ENCODE measurements around the gene HYI. TPM values are rescaled to one million over a fixed set of nuclear protein-coding genes. Genes with fewer than 3 reads are reported as not detected.

Gene HYI
- total and polyA plus RNA-seq, 2 of the 8 experiments (the other 6 are each of a cell fraction or from before 2014, with no cell fraction given): 14.4 to 17.7 TPM

GRCh38 chr1:43455213-43455889, 1.6 kb upstream of the HYI start:
- Histone ChIP-seq H3K9ac (replicated peaks in 1 of 4; ENCODE audit: extremely low read depth in 1 of 4, low read depth in 3 of 4, low read length in 3 of 4) (no peak overlapping the region), H3K4me2 (ENCODE audit: insufficient read depth in 1 of 2, low read depth in 2 of 2, low read length in 2 of 2) (peak overlapping the region in 1 of 2 experiments; percentile 83; a peak in 1 of 4 replicates), H2BK15ac (ENCODE audit: low read length) (peak overlapping the region; percentile 21; the same call in 1 of the 2 replicates), H2AFZ (ENCODE audit: low read length) (no peak overlapping the region), H3K9me3 (ENCODE audit: insufficient read depth in 2 of 2, low read depth in 1 of 2, low read length in 1 of 2) (no peaks in the 10 kb centered on the region), H3K4me3 (ENCODE audit: extremely low read depth in 1 of 4, insufficient read depth in 2 of 4, low read depth in 3 of 4, low read length in 4 of 4) (peak overlapping the region in 1 of 4 experiments; percentile 65; a peak in 1 of 8 replicates), H2AK5ac (ENCODE audit: low read depth, low read length) (no peak overlapping the region), H4K20me1 (replicated peaks in 1 of 2; ENCODE audit: control insufficient read depth in 1 of 2, insufficient read depth in 2 of 2, low read length in 2 of 2) (peaks cover 0 to 2% of the 10 kb centered on the region in 2 experiments), H2BK20ac (ENCODE audit: low read length) (no peak overlapping the region), H4K8ac (ENCODE audit: extremely low read depth, insufficient read depth, low read length) (no peak overlapping the region), H3K27me3 (replicated peaks in 1 of 4; ENCODE audit: control insufficient read depth in 3 of 4, extremely low read depth in 1 of 4, insufficient read depth in 3 of 4, low read length in 3 of 4) (no peaks in the 10 kb centered on the region; a peak in 1 of 7 replicates), H2BK12ac (ENCODE audit: low read depth, low read length) (no peak overlapping the region), H3K79me2 (ENCODE audit: control insufficient read depth in 1 of 2, insufficient read depth in 2 of 2, low read length in 2 of 2) (no peaks in the 10 kb centered on the region; a peak in 1 of 4 replicates), H4K5ac (ENCODE audit: insufficient read length, low read depth, low read length) (no peak overlapping the region), H3K4ac (replicated peaks; ENCODE audit: insufficient read length, low read depth, low read length) (peak overlapping the region; percentile 57), H3K18ac (ENCODE audit: extremely low read depth, low read length) (no peak overlapping the region), H3K36me3 (ENCODE audit: control insufficient read depth in 2 of 4, insufficient read depth in 4 of 4, low read length in 3 of 4) (peaks cover 3 to 10% (median 6%) of the 10 kb centered on the region in 4 experiments; a peak in 5 of 8 replicates), H3K56ac (replicated peaks; ENCODE audit: insufficient read length, low read depth, low read length) (no peak overlapping the region), H2BK5ac (ENCODE audit: low read depth, low read length) (no peak overlapping the region; the same call in 1 of the 2 replicates), H3K27ac (ENCODE audit: low read depth, low read length) (no peak overlapping the region), H4K91ac (replicated peaks; ENCODE audit: insufficient read length, low read length) (no peak overlapping the region), H3K79me1 (ENCODE audit: low read depth, low read length) (no peaks in the 10 kb centered on the region), H3K23me2 (ENCODE audit: low read depth, low read length) (peaks cover 10% of the 10 kb centered on the region; the same call in 1 of the 2 replicates), H3K14ac (ENCODE audit: insufficient read length) (no peak overlapping the region), H3K23ac (ENCODE audit: insufficient read length) (no peak overlapping the region), H3K4me1 (replicated peaks in 1 of 4; ENCODE audit: control insufficient read depth in 3 of 4, insufficient read depth in 4 of 4, low read length in 3 of 4) (peaks cover 3 to 8% (median 4%) of the 10 kb centered on the region in 4 experiments; a peak in 5 of 7 replicates), H2BK120ac (replicated peaks; ENCODE audit: low read depth, low read length) (peak overlapping the region; percentile 86)
- 86% methylated on average over 7 of the region's 7 CpGs; no CpG with 5 or more reads in 1 of the 2 experiments for WGBS, 2 experiments (ENCODE audit: extremely low coverage in 1 of 2, insufficient coverage in 1 of 2, insufficient read length in 1 of 2, insufficient replicate concordance in 2 of 2, low coverage in 1 of 2, low lambda C conversion rate in 2 of 2, missing lambda C conversion rate in 1 of 2)
- no peak for DNase-seq (ENCODE audit: low read depth in 1 of 2, low spot score in 2 of 2)
- ChIA-PET POLR2A (ENCODE audit: partially characterized antibody) (interaction anchor here (1.2 to 3.0 kb wide), 11 partner anchors 8 to 82 kb away, joined by 3 to 22 read pairs (median 4); partner anchors contain the start of gene PTPRF), CTCF (ENCODE audit: partially characterized antibody) (interaction anchor here (1.0 to 2.6 kb wide), 7 partner anchors 8 to 228 kb away, joined by 3 to 10 read pairs (median 4); no protein-coding TSS in a partner anchor)
- no peak for FAIRE-seq
- TF ChIP-seq FOSL1 (IDR thresholded peaks at IDR 0.05; ENCODE audit: insufficient read depth, low read depth, low read length) (no peak), SP2 (IDR thresholded peaks at IDR 0.05; ENCODE audit: low read length) (no peak), SRF (IDR thresholded peaks at IDR 0.05; ENCODE audit: low read depth, low read length) (no peak), CEBPB (IDR thresholded peaks at IDR 0.05; ENCODE audit: low read depth, low read length) (no peak), CHD2 (IDR thresholded peaks at IDR 0.05; ENCODE audit: low read length) (no peak), CBX8 (IDR thresholded peaks at IDR 0.05; ENCODE audit: borderline replicate concordance, low read depth, low read length) (no peak), TAF1 (IDR thresholded peaks at IDR 0.05; ENCODE audit: low read depth, low read length) (no peak), EGR1 (IDR thresholded peaks at IDR 0.05; ENCODE audit: borderline replicate concordance, low read depth, low read length) (no peak), YY1 (IDR thresholded peaks at IDR 0.05; ENCODE audit: low read depth, low read length) (no peak), RBBP5 (IDR thresholded peaks at IDR 0.05; ENCODE audit: borderline replicate concordance, low read depth, low read length) (no peak), SP4 (IDR thresholded peaks at IDR 0.05; ENCODE audit: low read length) (no peak), RAD21 (IDR thresholded peaks at IDR 0.05 in 1 of 2, conservative IDR thresholded peaks at IDR 0.05 in 1 of 2; ENCODE audit: low read depth in 2 of 2, low read length in 2 of 2) (no peak), CBX5 (IDR thresholded peaks at IDR 0.05; ENCODE audit: low read depth, low read length) (no peak), CREB1 (IDR thresholded peaks at IDR 0.05) (no peak)
